Measurements from ENCODE around the gene OVCH1. TPM values are rescaled to one million over a fixed set of nuclear protein-coding genes. Genes with fewer than 3 reads are reported as not detected.

OVCH1 gene
- total RNA-seq: under 1 TPM in 1 of 4 donors, not detected in 3; 0.10 TPM

GRCh38 chr12:29497588-29497987 is at the start of gene OVCH1:
Gene OVCH1 (minus strand): TSS chr12:29497686. CDS start chr12:29497686, 0 bp downstream.
- intact Hi-C loops (cut with DNase I; ENCODE audit: low total_unique reads) (no loop called here), in situ Hi-C loops (cut with MboI; ENCODE audit: low sequenced_read_pairs in 4 of 4) (no loop called here)
- Histone ChIP-seq H3K4me1 (no peaks in the 10 kb centered on the region), H3K27ac (no peak within 1 kb of the TSS), H3K36me3 (no peaks in the 10 kb centered on the region), H3K4me3 (no peak within 1 kb of the TSS), H3K9me3 (no peaks in the 10 kb centered on the region), H3K27me3 (no peaks in the 10 kb centered on the region)
- no peak for ATAC-seq
- DNase-seq: no peak
- TF ChIP-seq CTCF (IDR thresholded peaks at IDR 0.05 in 4 of 5, conservative IDR thresholded peaks at IDR 0.05 in 1 of 5) (no peak), POLR2A (IDR thresholded peaks at IDR 0.05) (no peak)

GRCh38 chr12:29547151-29547632 is 49.7 kb upstream of the OVCH1 start:
- intact Hi-C loops (cut with DNase I; ENCODE audit: low total_unique reads) (loop anchor here (2.0 to 5.0 kb wide), 4 partner anchors 110 to 1144 kb away; partner anchors contain the start of gene TMTC1), in situ Hi-C loops (cut with MboI; ENCODE audit: low sequenced_read_pairs in 4 of 4) (loop anchor here in 1 of 4 donors (10.0 kb wide), 1 partner anchor 238 kb away; the partner anchor contains the start of gene TMTC1)
- Histone ChIP-seq H3K36me3 (no peaks in the 10 kb centered on the region), H3K4me1 (peaks cover 46 to 63% of the 10 kb centered on the region in 2 donors), H3K27ac (peak overlapping the region; percentile 76 to 84 (median 82)), H3K4me3 (no peak overlapping the region), H3K9me3 (no peaks in the 10 kb centered on the region), H3K27me3 (no peaks in the 10 kb centered on the region)
- ATAC-seq: peak in 1 of 2 donors; percentile 2
- no peak for DNase-seq
- no peak for TF ChIP-seq CTCF (IDR thresholded peaks at IDR 0.05 in 4 of 5, conservative IDR thresholded peaks at IDR 0.05 in 1 of 5)
- TF ChIP-seq POLR2A (IDR thresholded peaks at IDR 0.05): no peak

GRCh38 chr12:29546000-29546399 is 48.5 kb upstream of the OVCH1 start:
- in situ Hi-C loops (cut with MboI; ENCODE audit: low sequenced_read_pairs in 4 of 4) (loop anchor here in 1 of 4 donors (10.0 kb wide), 1 partner anchor 239 kb away; the partner anchor contains the start of gene TMTC1), intact Hi-C loops (cut with DNase I; ENCODE audit: low total_unique reads) (loop anchor here (2.0 to 5.0 kb wide), 4 partner anchors 111 to 1145 kb away; partner anchors contain the start of gene TMTC1)
- H3K4me3 ChIP-seq: no peak overlapping the region
- no peaks in the 10 kb centered on the region for H3K27me3 ChIP-seq
- TF ChIP-seq POLR2A (IDR thresholded peaks at IDR 0.05): peak; percentile 66 to 78
- peak in 1 of 5 experiments; percentile 14 for TF ChIP-seq CTCF (IDR thresholded peaks at IDR 0.05 in 4 of 5, conservative IDR thresholded peaks at IDR 0.05 in 1 of 5)
- ATAC-seq (peak; percentile 81 to 96), DNase-seq (peak; percentile 69 to 94)
- no peaks in the 10 kb centered on the region for H3K36me3 ChIP-seq
- peak overlapping the region; percentile 76 to 84 (median 82) for H3K27ac ChIP-seq
- peaks cover 42 to 53% of the 10 kb centered on the region in 2 donors for H3K4me1 ChIP-seq
- H3K9me3 ChIP-seq: no peaks in the 10 kb centered on the region

- ATAC-seq: no peak
- TF ChIP-seq POLR2A (IDR thresholded peaks at IDR 0.05) (no peak), CTCF (IDR thresholded peaks at IDR 0.05 in 4 of 5, conservative IDR thresholded peaks at IDR 0.05 in 1 of 5) (no peak)
- in situ Hi-C loops (cut with MboI; ENCODE audit: low sequenced_read_pairs in 4 of 4): loop anchor here in 1 of 4 donors (10.0 kb wide), 1 partner anchor 240 kb away; the partner anchor contains the start of gene TMTC1
Observed at GRCh38 chr12:29545102-29545467, 47.6 kb upstream of the OVCH1 start.

More at GRCh38 chr12:29545102-29545467, 47.6 kb upstream of the OVCH1 start:
- no peaks in the 10 kb centered on the region for H3K36me3 ChIP-seq
- H3K4me1 ChIP-seq: peaks cover 42 to 53% of the 10 kb centered on the region in 2 donors
- H3K27me3 ChIP-seq: no peaks in the 10 kb centered on the region
- intact Hi-C loops (cut with DNase I; ENCODE audit: low total_unique reads): loop anchor here (5.0 kb wide), 3 partner anchors 112 to 252 kb away; partner anchors contain the start of gene TMTC1
- H3K27ac ChIP-seq: peak overlapping the region in 2 of 4 donors; percentile 76 to 84
- no peak overlapping the region for H3K4me3 ChIP-seq
- no peak for DNase-seq
- no peaks in the 10 kb centered on the region for H3K9me3 ChIP-seq
